ENCODE data around the gene TPRG1.

TPRG1 gene

GRCh38 chr3:189202583-189202982 is 30.8 kb downstream of the TPRG1 start:
- Histone ChIP-seq H3K27ac (ENCODE audit: insufficient read depth in 1 of 2, low read depth in 1 of 2, low read length in 2 of 2, poor library complexity in 1 of 2, severe bottlenecking in 2 of 2) (no peak overlapping the region), H3K36me3 (ENCODE audit: control insufficient read depth in 4 of 4, insufficient read depth in 4 of 4, low read length in 3 of 4) (no peaks in the 10 kb centered on the region), H3K27me3 (replicated peaks in 2 of 5; ENCODE audit: control insufficient read depth in 4 of 5, insufficient read depth in 5 of 5, low read length in 4 of 5) (peaks cover 0 to 18% (median 2%) of the 10 kb centered on the region in 5 experiments), H3K4me1 (ENCODE audit: control extremely low read depth in 1 of 4, control insufficient read depth in 4 of 4, insufficient read depth in 4 of 4, low read length in 3 of 4) (no peaks in the 10 kb centered on the region), H3K4me3 (ENCODE audit: control insufficient read depth in 1 of 7, extremely low read depth in 1 of 7, insufficient read depth in 4 of 7, low read depth in 2 of 7, low read length in 6 of 7) (no peak overlapping the region), H3K9me3 (ENCODE audit: control extremely low read depth in 1 of 5, control insufficient read depth in 4 of 5, insufficient read depth in 2 of 5, low read depth in 1 of 5, low read length in 4 of 5) (peaks cover 0 to 3% (median 0%) of the 10 kb centered on the region in 5 experiments)
- ChIA-PET CTCF (no interaction called here), POLR2A (no interaction called here)
- WGBS (ENCODE audit: insufficient coverage): 84% methylated on average over 6 of the region's 6 CpGs
- no peak for DNase-seq

DNA sequence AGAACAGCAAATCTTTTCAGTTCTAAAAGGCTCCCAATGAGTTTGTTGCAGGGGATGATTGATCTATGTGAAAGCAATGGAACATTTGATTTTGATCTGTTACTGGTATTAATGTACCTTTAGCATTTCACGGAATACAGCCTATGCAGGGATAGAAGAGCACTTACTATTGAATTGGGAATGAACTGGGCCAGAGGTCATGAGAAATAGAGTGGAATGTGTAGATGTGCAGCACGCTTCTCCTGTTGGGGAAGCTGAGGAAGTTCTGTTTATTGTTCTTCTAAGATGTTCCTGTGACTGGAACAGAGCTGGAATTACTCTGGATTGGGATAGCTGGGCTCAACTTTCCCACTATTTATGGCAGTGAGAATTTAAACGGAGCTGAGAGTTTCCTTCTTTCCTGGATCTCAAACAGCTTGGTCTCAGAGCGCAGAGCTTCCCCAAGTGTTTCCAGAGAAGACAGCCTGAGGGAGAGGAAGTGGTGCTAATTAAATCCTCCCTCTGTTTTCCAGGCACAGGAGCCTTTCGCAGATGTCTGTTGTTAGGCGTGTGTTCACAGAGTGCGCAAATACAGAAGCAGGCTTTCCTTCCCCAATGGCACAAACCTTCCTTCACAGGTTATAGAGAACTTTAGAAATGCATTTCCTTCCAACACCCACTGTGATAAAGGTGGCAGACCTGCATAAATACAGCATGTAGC is 32.5 kb downstream of the TPRG1 start:
- H3K4me1 ChIP-seq (ENCODE audit: control extremely low read depth in 1 of 4, control insufficient read depth in 4 of 4, insufficient read depth in 4 of 4, low read length in 3 of 4): no peaks in the 10 kb centered on the region
- 76% methylated on average over 6 of the region's 7 CpGs for WGBS (ENCODE audit: insufficient coverage)
- no peak overlapping the region for H3K27ac ChIP-seq (ENCODE audit: insufficient read depth in 1 of 2, low read depth in 1 of 2, low read length in 2 of 2, poor library complexity in 1 of 2, severe bottlenecking in 2 of 2)
- H3K27me3 ChIP-seq (replicated peaks in 2 of 5; ENCODE audit: control insufficient read depth in 4 of 5, insufficient read depth in 5 of 5, low read length in 4 of 5): peaks cover 0 to 18% (median 2%) of the 10 kb centered on the region in 5 experiments
- no peak for DNase-seq
- H3K4me3 ChIP-seq (ENCODE audit: control insufficient read depth in 1 of 7, extremely low read depth in 1 of 7, insufficient read depth in 4 of 7, low read depth in 2 of 7, low read length in 6 of 7): no peak overlapping the region
- no peaks in the 10 kb centered on the region for H3K36me3 ChIP-seq (ENCODE audit: control insufficient read depth in 4 of 4, insufficient read depth in 4 of 4, low read length in 3 of 4)
- POLR2A ChIA-PET: no interaction called here
- CTCF ChIA-PET: interaction anchor here (0.9 to 1.2 kb wide), 2 partner anchors 11 to 18 kb away, joined by 3 read pairs; no protein-coding TSS in a partner anchor
- no peaks in the 10 kb centered on the region for H3K9me3 ChIP-seq (ENCODE audit: control extremely low read depth in 1 of 5, control insufficient read depth in 4 of 5, insufficient read depth in 2 of 5, low read depth in 1 of 5, low read length in 4 of 5)

GRCh38 chr3:189204937-189205336 is 33.2 kb downstream of the TPRG1 start:
- POLR2A ChIA-PET: no interaction called here
- Histone ChIP-seq H3K27ac (ENCODE audit: insufficient read depth in 1 of 2, low read depth in 1 of 2, low read length in 2 of 2, poor library complexity in 1 of 2, severe bottlenecking in 2 of 2) (no peak overlapping the region), H3K9me3 (ENCODE audit: control extremely low read depth in 1 of 5, control insufficient read depth in 4 of 5, insufficient read depth in 2 of 5, low read depth in 1 of 5, low read length in 4 of 5) (no peaks in the 10 kb centered on the region), H3K36me3 (ENCODE audit: control insufficient read depth in 4 of 4, insufficient read depth in 4 of 4, low read length in 3 of 4) (no peaks in the 10 kb centered on the region), H3K4me3 (ENCODE audit: control insufficient read depth in 1 of 7, extremely low read depth in 1 of 7, insufficient read depth in 4 of 7, low read depth in 2 of 7, low read length in 6 of 7) (no peak overlapping the region), H3K27me3 (replicated peaks in 2 of 5; ENCODE audit: control insufficient read depth in 4 of 5, insufficient read depth in 5 of 5, low read length in 4 of 5) (peaks cover 0 to 18% (median 2%) of the 10 kb centered on the region in 5 experiments), H3K4me1 (ENCODE audit: control extremely low read depth in 1 of 4, control insufficient read depth in 4 of 4, insufficient read depth in 4 of 4, low read length in 3 of 4) (no peaks in the 10 kb centered on the region)
- WGBS (ENCODE audit: insufficient coverage): 100% methylated on average over 1 of the region's 2 CpGs
- no peak for DNase-seq
- CTCF ChIA-PET: interaction anchor here (0.9 to 1.2 kb wide), 2 partner anchors 10 to 19 kb away, joined by 3 read pairs; no protein-coding TSS in a partner anchor

- CTCF ChIA-PET: no interaction called here
- no peaks in the 10 kb centered on the region for H3K4me1 ChIP-seq (ENCODE audit: control extremely low read depth in 1 of 4, control insufficient read depth in 4 of 4, insufficient read depth in 4 of 4, low read length in 3 of 4)
- H3K27me3 ChIP-seq (replicated peaks in 2 of 5; ENCODE audit: control insufficient read depth in 4 of 5, insufficient read depth in 5 of 5, low read length in 4 of 5): peaks cover 0 to under 1% (median 0%) of the 10 kb centered on the region in 5 experiments
- WGBS (ENCODE audit: insufficient coverage): 93% methylated on average over 2 of the region's 4 CpGs
- POLR2A ChIA-PET: no interaction called here
- no peaks in the 10 kb centered on the region for H3K36me3 ChIP-seq (ENCODE audit: control insufficient read depth in 4 of 4, insufficient read depth in 4 of 4, low read length in 3 of 4)
- H3K9me3 ChIP-seq (ENCODE audit: control extremely low read depth in 1 of 5, control insufficient read depth in 4 of 5, insufficient read depth in 2 of 5, low read depth in 1 of 5, low read length in 4 of 5): no peaks in the 10 kb centered on the region
- H3K4me3 ChIP-seq (ENCODE audit: control insufficient read depth in 1 of 7, extremely low read depth in 1 of 7, insufficient read depth in 4 of 7, low read depth in 2 of 7, low read length in 6 of 7): no peak overlapping the region
- DNase-seq: no peak
- H3K27ac ChIP-seq (ENCODE audit: insufficient read depth in 1 of 2, low read depth in 1 of 2, low read length in 2 of 2, poor library complexity in 1 of 2, severe bottlenecking in 2 of 2): no peak overlapping the region
Measured at GRCh38 chr3:189210251-189210770, 38.5 kb downstream of the TPRG1 start.

DNA sequence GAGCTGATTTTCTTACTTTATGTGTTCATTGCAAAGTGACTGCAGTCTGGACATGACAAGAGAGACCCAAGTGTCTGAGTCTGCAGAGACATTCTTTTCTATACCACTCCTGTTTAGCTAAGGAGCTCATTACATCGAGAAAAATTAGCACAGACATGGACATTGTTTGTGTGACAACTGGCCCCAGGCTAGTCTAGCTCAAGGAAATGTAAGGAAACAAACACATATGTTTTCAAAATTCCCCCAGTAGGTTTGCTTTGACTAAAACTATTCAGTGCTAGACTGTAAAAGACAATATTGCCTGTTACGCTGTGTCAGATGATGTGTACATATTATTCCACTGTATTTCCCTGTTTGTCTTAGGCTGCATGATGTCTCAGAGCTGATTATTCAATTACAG is 40.9 kb downstream of the TPRG1 start:
- H3K27me3 ChIP-seq (replicated peaks in 2 of 5; ENCODE audit: control insufficient read depth in 4 of 5, insufficient read depth in 5 of 5, low read length in 4 of 5): no peaks in the 10 kb centered on the region
- ChIA-PET POLR2A (no interaction called here), CTCF (no interaction called here)
- H3K4me3 ChIP-seq (ENCODE audit: control insufficient read depth in 1 of 7, extremely low read depth in 1 of 7, insufficient read depth in 4 of 7, low read depth in 2 of 7, low read length in 6 of 7): no peak overlapping the region
- no peaks in the 10 kb centered on the region for H3K36me3 ChIP-seq (ENCODE audit: control insufficient read depth in 4 of 4, insufficient read depth in 4 of 4, low read length in 3 of 4)
- H3K4me1 ChIP-seq (ENCODE audit: control extremely low read depth in 1 of 4, control insufficient read depth in 4 of 4, insufficient read depth in 4 of 4, low read length in 3 of 4): no peaks in the 10 kb centered on the region
- H3K27ac ChIP-seq (ENCODE audit: insufficient read depth in 1 of 2, low read depth in 1 of 2, low read length in 2 of 2, poor library complexity in 1 of 2, severe bottlenecking in 2 of 2): no peak overlapping the region
- WGBS (ENCODE audit: insufficient coverage): 100% methylated on average over 2 of the region's 2 CpGs
- no peak for DNase-seq
- no peaks in the 10 kb centered on the region for H3K9me3 ChIP-seq (ENCODE audit: control extremely low read depth in 1 of 5, control insufficient read depth in 4 of 5, insufficient read depth in 2 of 5, low read depth in 1 of 5, low read length in 4 of 5)

GRCh38 chr3:189214651-189215050 is 42.9 kb downstream of the TPRG1 start:
- no peaks in the 10 kb centered on the region for H3K27me3 ChIP-seq (replicated peaks in 2 of 5; ENCODE audit: control insufficient read depth in 4 of 5, insufficient read depth in 5 of 5, low read length in 4 of 5)
- H3K36me3 ChIP-seq (ENCODE audit: control insufficient read depth in 4 of 4, insufficient read depth in 4 of 4, low read length in 3 of 4): no peaks in the 10 kb centered on the region
- H3K4me1 ChIP-seq (ENCODE audit: control extremely low read depth in 1 of 4, control insufficient read depth in 4 of 4, insufficient read depth in 4 of 4, low read length in 3 of 4): no peaks in the 10 kb centered on the region
- ChIA-PET CTCF (interaction anchor here (1.3 kb wide), 1 partner anchor 9 kb away, joined by 3 read pairs; no protein-coding TSS in a partner anchor), POLR2A (no interaction called here)
- H3K4me3 ChIP-seq (ENCODE audit: control insufficient read depth in 1 of 7, extremely low read depth in 1 of 7, insufficient read depth in 4 of 7, low read depth in 2 of 7, low read length in 6 of 7): no peak overlapping the region
- 100% methylated on average over 1 of the region's 1 CpG for WGBS (ENCODE audit: insufficient coverage)
- H3K27ac ChIP-seq (ENCODE audit: insufficient read depth in 1 of 2, low read depth in 1 of 2, low read length in 2 of 2, poor library complexity in 1 of 2, severe bottlenecking in 2 of 2): no peak overlapping the region
- H3K9me3 ChIP-seq (ENCODE audit: control extremely low read depth in 1 of 5, control insufficient read depth in 4 of 5, insufficient read depth in 2 of 5, low read depth in 1 of 5, low read length in 4 of 5): no peaks in the 10 kb centered on the region
- peak in 1 of 3 donors; percentile 2 for DNase-seq

DNA sequence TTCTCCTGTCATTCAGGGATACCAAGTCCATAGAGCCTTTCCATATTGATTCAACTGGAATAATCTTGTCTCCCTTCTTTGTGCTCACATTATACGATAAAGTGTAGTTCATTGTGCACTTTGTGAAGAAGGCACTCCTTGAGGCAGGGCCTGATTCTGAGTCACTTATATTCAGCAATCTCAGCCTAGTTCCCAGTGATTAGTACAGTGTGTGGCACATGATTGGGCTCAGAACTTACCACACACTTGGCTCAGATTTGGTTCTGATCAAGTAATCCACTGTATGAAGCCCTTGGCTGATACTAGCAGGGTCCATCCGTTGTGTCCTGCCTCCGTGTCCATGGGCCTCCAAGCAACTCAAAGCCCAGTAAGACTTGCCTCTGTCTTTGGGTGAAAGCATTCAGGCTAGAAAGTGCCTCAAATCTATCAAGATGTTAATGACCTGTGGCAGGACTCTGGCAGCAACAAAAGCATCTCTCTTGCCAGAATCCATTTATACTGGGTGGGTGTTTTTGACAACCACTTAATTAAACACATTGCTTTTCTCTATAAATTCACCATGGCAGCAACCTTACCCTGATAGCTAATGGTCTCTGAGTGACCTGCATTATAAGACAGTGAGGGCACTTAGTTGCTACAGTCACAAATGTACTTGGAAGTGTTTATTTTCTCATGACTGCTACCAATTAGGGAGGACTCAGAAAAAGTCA is 51.3 kb downstream of the TPRG1 start:
- Histone ChIP-seq H3K27me3 (replicated peaks in 2 of 5; ENCODE audit: control insufficient read depth in 4 of 5, insufficient read depth in 5 of 5, low read length in 4 of 5) (no peaks in the 10 kb centered on the region), H3K9me3 (ENCODE audit: control extremely low read depth in 1 of 5, control insufficient read depth in 4 of 5, insufficient read depth in 2 of 5, low read depth in 1 of 5, low read length in 4 of 5) (no peaks in the 10 kb centered on the region), H3K4me3 (ENCODE audit: control insufficient read depth in 1 of 7, extremely low read depth in 1 of 7, insufficient read depth in 4 of 7, low read depth in 2 of 7, low read length in 6 of 7) (no peak overlapping the region), H3K27ac (ENCODE audit: insufficient read depth in 1 of 2, low read depth in 1 of 2, low read length in 2 of 2, poor library complexity in 1 of 2, severe bottlenecking in 2 of 2) (no peak overlapping the region), H3K4me1 (ENCODE audit: control extremely low read depth in 1 of 4, control insufficient read depth in 4 of 4, insufficient read depth in 4 of 4, low read length in 3 of 4) (no peaks in the 10 kb centered on the region), H3K36me3 (ENCODE audit: control insufficient read depth in 4 of 4, insufficient read depth in 4 of 4, low read length in 3 of 4) (no peaks in the 10 kb centered on the region)
- DNase-seq: no peak
- POLR2A ChIA-PET: no interaction called here
- CTCF ChIA-PET: no interaction called here
- WGBS (ENCODE audit: insufficient coverage): 100% methylated on average over 3 of the region's 3 CpGs
